ENCODE data around the gene RASGRP2.

- TF ChIP-seq CTCF (conservative IDR thresholded peaks at IDR 0.05; ENCODE audit: low read depth, low read length) = no peak
- no peak for TF ChIP-seq EZH2 (IDR thresholded peaks at IDR 0.05; ENCODE audit: low read length, unreplicated experiment)
- no peak for TF ChIP-seq EZH2phosphoT487 (IDR thresholded peaks at IDR 0.05; ENCODE audit: borderline replicate concordance, low read length)
Measured at GRCh38 chr11:64711138-64711955, 32.6 kb downstream of the RASGRP2 start.

Data from PC-3 (cell line).